Liver (tissue), 9 donors: Measurements from ENCODE around the gene GPR18. TPM values are rescaled to one million over a fixed set of nuclear protein-coding genes. Genes with fewer than 3 reads are reported as not detected.

ENCODE experiments used
- DNase-seq: peaks from one replicate; pipeline ENCODE4 v3.0.0-alpha.2; 2017; ENCODE audit warnings: low spot score
- H3K27ac ChIP-seq, 2 donors: one replicate each; pipeline ENCODE4 v1.7.0; 2013; ENCODE audit warnings: inconsistent platforms in 2 of 2, low read length in 2 of 2, control low read depth in 1 of 2, low read depth in 1 of 2, mild to moderate bottlenecking in 1 of 2
- H3K27me3 ChIP-seq, 4 donors: one replicate each; pipeline versions ENCODE4 v1.6.1 to v1.7.0; 2013; ENCODE audit warnings: low read length in 3 of 4, inconsistent platforms in 1 of 4, mild to moderate bottlenecking in 1 of 4, moderate library complexity in 1 of 4; ENCODE audit not compliant: control insufficient read depth in 4 of 4, insufficient read depth in 4 of 4
- H3K36me3 ChIP-seq, 4 donors: one replicate each; pipeline versions ENCODE4 v1.6.1 to v1.7.0; 2013; ENCODE audit warnings: low read length in 3 of 4, mild to moderate bottlenecking in 3 of 4, low read depth in 1 of 4, moderate library complexity in 1 of 4; ENCODE audit not compliant: control insufficient read depth in 4 of 4, insufficient read depth in 3 of 4
- H3K4me1 ChIP-seq, 4 donors: one replicate each; pipeline versions ENCODE4 v1.6.1 to v1.7.0; 2013; ENCODE audit warnings: low read length in 3 of 4, mild to moderate bottlenecking in 3 of 4, moderate library complexity in 1 of 4; ENCODE audit not compliant: control insufficient read depth in 4 of 4, insufficient read depth in 4 of 4
- H3K4me3 ChIP-seq, 3 donors: one replicate each; pipeline versions ENCODE4 v1.6.1 to v1.7.0; 2013; ENCODE audit warnings: low read length in 3 of 3, control low read depth in 1 of 3, low read depth in 1 of 3, mild to moderate bottlenecking in 1 of 3
- H3K9ac ChIP-seq, 2 donors: one replicate each; pipeline ENCODE4 v1.7.0; 2013; ENCODE audit warnings: low read length in 2 of 2, mild to moderate bottlenecking in 2 of 2, moderate library complexity in 2 of 2, control low read depth in 1 of 2, low read depth in 1 of 2
- H3K9me3 ChIP-seq, 4 donors: one replicate each; pipeline versions ENCODE4 v1.6.1 to v1.7.0; 2013; ENCODE audit warnings: low read length in 3 of 4; ENCODE audit not compliant: control insufficient read depth in 4 of 4
- EGR1 ChIP-seq, 2 donors: IDR thresholded peaks; 2 replicates each; pipeline ENCODE4 v1.6.1; 2016 to 2018; ENCODE audit warnings: antibody characterized with exemption in 2 of 2, low read depth in 2 of 2
- FOXA1 ChIP-seq: IDR thresholded peaks from 2 replicates; pipeline ENCODE4 v1.6.1; 2016; ENCODE audit warnings: antibody characterized with exemption
- FOXA2 ChIP-seq: IDR thresholded peaks from 2 replicates; pipeline ENCODE4 v1.6.1; 2016; ENCODE audit warnings: antibody characterized with exemption
- GABPA ChIP-seq, 2 donors: IDR thresholded peaks in 1 of 2; conservative IDR thresholded peaks in 1 of 2; 2 replicates each; pipeline ENCODE4 v1.6.1; 2016; ENCODE audit warnings: antibody characterized with exemption in 2 of 2, mild to moderate bottlenecking in 1 of 2, moderate library complexity in 1 of 2
- HNF4A ChIP-seq, 2 donors: conservative IDR thresholded peaks; 2 replicates each; pipeline ENCODE4 v1.6.1; 2016; ENCODE audit warnings: antibody characterized with exemption in 2 of 2, mild to moderate bottlenecking in 2 of 2
- HNF4G ChIP-seq: IDR thresholded peaks from 2 replicates; pipeline ENCODE4 v1.6.1; 2016; ENCODE audit warnings: antibody characterized with exemption
- JUND ChIP-seq, 2 donors: IDR thresholded peaks; 2 replicates each; pipeline ENCODE4 v1.6.1; 2016; ENCODE audit warnings: antibody characterized with exemption in 2 of 2
- NR2F2 ChIP-seq: IDR thresholded peaks from 2 replicates; pipeline ENCODE4 v1.6.1; 2016; ENCODE audit warnings: antibody characterized with exemption
- RAD21 ChIP-seq, 2 donors: IDR thresholded peaks; 2 replicates each; pipeline ENCODE4 v1.6.1; 2016; ENCODE audit warnings: antibody characterized with exemption in 2 of 2, mild to moderate bottlenecking in 2 of 2
- RXRA ChIP-seq, 2 donors: IDR thresholded peaks; 2 replicates each; pipeline ENCODE4 v1.6.1; 2017 to 2018; ENCODE audit warnings: antibody characterized with exemption in 2 of 2, mild to moderate bottlenecking in 1 of 2
- SP1 ChIP-seq: IDR thresholded peaks from 2 replicates; pipeline ENCODE4 v1.6.1; 2018; ENCODE audit warnings: antibody characterized with exemption, mild to moderate bottlenecking
- TAF1 ChIP-seq: conservative IDR thresholded peaks from 2 replicates; pipeline ENCODE4 v1.6.1; 2016; ENCODE audit warnings: antibody characterized with exemption, mild to moderate bottlenecking
- YY1 ChIP-seq: IDR thresholded peaks from 2 replicates; pipeline ENCODE4 v1.6.1; 2016; ENCODE audit warnings: antibody characterized with exemption, mild to moderate bottlenecking
- polyA plus RNA-seq, 2 donors: library from polyadenylated mRNA; stranded (reverse) in 1 of 2; unstranded in 1 of 2; fragments of 200-250 nt in 1 of 2; fragments of >200 nt in 1 of 2; fragmentation: Nextera tagmentation in 1 of 2; extraction: Ambion mirVana in 1 of 2; gene quantifications; one replicate each; pipeline versions ENCODE4 v1.2.1 to v1.2.3, GENCODE V29; 2013 to 2015
- total RNA-seq, 2 donors: library from RNA; depleted of rRNA; stranded (reverse); fragments of >200 nt; gene quantifications; one replicate each; pipeline ENCODE4 v1.2.3, GENCODE V29; 2014
- TF ChIP-seq, protein P1 (sequence below): IDR thresholded peaks from 2 replicates; pipeline ENCODE4 v1.6.1; 2016; ENCODE audit warnings: antibody characterized with exemption, mild to moderate bottlenecking
- TF ChIP-seq, protein P2 (sequence below): IDR thresholded peaks from 2 replicates; pipeline ENCODE4 v1.6.1; 2016; ENCODE audit warnings: antibody characterized with exemption
- TF ChIP-seq, protein P3 (sequence below): IDR thresholded peaks from 2 replicates; pipeline ENCODE4 v1.6.1; 2016; ENCODE audit warnings: antibody characterized with exemption
- TF ChIP-seq, protein P4 (sequence below): fragments of 150-350 bp; IDR thresholded peaks from 2 replicates; pipeline ENCODE4 v1.5.1; 2017; ENCODE audit warnings: improper control_type of control experiment, low read depth, low read length; ENCODE audit not compliant: missing input control
- TF ChIP-seq, protein P5 (sequence below): IDR thresholded peaks from 2 replicates; pipeline ENCODE4 v1.6.1; 2016; ENCODE audit warnings: antibody characterized with exemption
- donor health status: healthy.
- donor health status: healthy.
- donor health status: healthy.
- donor health status: healthy.
- donor health status: healthy.

Gene GPR18
- total and polyA plus RNA-seq, 4 donors: 0.13 to 1.0 (median 0.41) TPM

DNA sequence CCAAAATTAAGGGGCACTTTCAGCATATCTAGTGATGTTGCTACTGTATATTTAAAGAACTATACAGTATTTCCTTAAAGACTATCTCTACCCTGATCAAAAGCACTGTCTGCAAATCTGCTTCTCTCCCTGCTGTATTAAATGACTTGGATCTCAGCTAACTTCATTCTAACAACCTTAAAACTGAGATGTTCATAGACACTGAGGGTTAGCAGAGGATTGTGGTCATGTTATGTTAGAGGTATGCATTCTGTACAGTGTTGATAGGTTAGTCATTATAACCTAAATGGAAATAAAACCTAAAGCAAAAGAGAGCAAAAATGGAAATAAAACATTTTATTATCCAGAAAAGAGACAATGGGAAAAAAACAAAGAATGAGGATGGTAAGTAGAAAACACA is 39.2 kb upstream of the GPR18 start:
- Histone ChIP-seq H3K4me3 (no peak overlapping the region), H3K9ac (no peak overlapping the region), H3K4me1 (peaks cover 0 to 2% (median 0%) of the 10 kb centered on the region in 4 donors), H3K9me3 (no peaks in the 10 kb centered on the region), H3K36me3 (peaks cover 0 to 3% (median 0%) of the 10 kb centered on the region in 4 donors), H3K27me3 (no peaks in the 10 kb centered on the region), H3K27ac (no peak overlapping the region)
- TF ChIP-seq, protein P1, sequence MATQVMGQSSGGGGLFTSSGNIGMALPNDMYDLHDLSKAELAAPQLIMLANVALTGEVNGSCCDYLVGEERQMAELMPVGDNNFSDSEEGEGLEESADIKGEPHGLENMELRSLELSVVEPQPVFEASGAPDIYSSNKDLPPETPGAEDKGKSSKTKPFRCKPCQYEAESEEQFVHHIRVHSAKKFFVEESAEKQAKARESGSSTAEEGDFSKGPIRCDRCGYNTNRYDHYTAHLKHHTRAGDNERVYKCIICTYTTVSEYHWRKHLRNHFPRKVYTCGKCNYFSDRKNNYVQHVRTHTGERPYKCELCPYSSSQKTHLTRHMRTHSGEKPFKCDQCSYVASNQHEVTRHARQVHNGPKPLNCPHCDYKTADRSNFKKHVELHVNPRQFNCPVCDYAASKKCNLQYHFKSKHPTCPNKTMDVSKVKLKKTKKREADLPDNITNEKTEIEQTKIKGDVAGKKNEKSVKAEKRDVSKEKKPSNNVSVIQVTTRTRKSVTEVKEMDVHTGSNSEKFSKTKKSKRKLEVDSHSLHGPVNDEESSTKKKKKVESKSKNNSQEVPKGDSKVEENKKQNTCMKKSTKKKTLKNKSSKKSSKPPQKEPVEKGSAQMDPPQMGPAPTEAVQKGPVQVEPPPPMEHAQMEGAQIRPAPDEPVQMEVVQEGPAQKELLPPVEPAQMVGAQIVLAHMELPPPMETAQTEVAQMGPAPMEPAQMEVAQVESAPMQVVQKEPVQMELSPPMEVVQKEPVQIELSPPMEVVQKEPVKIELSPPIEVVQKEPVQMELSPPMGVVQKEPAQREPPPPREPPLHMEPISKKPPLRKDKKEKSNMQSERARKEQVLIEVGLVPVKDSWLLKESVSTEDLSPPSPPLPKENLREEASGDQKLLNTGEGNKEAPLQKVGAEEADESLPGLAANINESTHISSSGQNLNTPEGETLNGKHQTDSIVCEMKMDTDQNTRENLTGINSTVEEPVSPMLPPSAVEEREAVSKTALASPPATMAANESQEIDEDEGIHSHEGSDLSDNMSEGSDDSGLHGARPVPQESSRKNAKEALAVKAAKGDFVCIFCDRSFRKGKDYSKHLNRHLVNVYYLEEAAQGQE: no peak
- TF ChIP-seq NR2F2 (no peak), YY1 (no peak), RAD21 (IDR thresholded peaks at IDR 0.05) (no peak), HNF4A (conservative IDR thresholded peaks at IDR 0.05) (no peak), GABPA (IDR thresholded peaks at IDR 0.05 in 1 of 2, conservative IDR thresholded peaks at IDR 0.05 in 1 of 2) (no peak), HNF4G (no peak), SP1 (no peak), FOXA2 (no peak), TAF1 (no peak), RXRA (IDR thresholded peaks at IDR 0.05) (no peak), EGR1 (IDR thresholded peaks at IDR 0.05; ENCODE audit: low read depth in 2 of 2) (no peak), FOXA1 (no peak), JUND (IDR thresholded peaks at IDR 0.05) (no peak)
- TF ChIP-seq, protein P2, sequence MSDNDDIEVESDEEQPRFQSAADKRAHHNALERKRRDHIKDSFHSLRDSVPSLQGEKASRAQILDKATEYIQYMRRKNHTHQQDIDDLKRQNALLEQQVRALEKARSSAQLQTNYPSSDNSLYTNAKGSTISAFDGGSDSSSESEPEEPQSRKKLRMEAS: no peak
- TF ChIP-seq, protein P3, sequence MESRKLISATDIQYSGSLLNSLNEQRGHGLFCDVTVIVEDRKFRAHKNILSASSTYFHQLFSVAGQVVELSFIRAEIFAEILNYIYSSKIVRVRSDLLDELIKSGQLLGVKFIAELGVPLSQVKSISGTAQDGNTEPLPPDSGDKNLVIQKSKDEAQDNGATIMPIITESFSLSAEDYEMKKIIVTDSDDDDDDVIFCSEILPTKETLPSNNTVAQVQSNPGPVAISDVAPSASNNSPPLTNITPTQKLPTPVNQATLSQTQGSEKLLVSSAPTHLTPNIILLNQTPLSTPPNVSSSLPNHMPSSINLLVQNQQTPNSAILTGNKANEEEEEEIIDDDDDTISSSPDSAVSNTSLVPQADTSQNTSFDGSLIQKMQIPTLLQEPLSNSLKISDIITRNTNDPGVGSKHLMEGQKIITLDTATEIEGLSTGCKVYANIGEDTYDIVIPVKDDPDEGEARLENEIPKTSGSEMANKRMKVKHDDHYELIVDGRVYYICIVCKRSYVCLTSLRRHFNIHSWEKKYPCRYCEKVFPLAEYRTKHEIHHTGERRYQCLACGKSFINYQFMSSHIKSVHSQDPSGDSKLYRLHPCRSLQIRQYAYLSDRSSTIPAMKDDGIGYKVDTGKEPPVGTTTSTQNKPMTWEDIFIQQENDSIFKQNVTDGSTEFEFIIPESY: no peak
- TF ChIP-seq, protein P4, sequence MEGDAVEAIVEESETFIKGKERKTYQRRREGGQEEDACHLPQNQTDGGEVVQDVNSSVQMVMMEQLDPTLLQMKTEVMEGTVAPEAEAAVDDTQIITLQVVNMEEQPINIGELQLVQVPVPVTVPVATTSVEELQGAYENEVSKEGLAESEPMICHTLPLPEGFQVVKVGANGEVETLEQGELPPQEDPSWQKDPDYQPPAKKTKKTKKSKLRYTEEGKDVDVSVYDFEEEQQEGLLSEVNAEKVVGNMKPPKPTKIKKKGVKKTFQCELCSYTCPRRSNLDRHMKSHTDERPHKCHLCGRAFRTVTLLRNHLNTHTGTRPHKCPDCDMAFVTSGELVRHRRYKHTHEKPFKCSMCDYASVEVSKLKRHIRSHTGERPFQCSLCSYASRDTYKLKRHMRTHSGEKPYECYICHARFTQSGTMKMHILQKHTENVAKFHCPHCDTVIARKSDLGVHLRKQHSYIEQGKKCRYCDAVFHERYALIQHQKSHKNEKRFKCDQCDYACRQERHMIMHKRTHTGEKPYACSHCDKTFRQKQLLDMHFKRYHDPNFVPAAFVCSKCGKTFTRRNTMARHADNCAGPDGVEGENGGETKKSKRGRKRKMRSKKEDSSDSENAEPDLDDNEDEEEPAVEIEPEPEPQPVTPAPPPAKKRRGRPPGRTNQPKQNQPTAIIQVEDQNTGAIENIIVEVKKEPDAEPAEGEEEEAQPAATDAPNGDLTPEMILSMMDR: no peak
- TF ChIP-seq, protein P5, sequence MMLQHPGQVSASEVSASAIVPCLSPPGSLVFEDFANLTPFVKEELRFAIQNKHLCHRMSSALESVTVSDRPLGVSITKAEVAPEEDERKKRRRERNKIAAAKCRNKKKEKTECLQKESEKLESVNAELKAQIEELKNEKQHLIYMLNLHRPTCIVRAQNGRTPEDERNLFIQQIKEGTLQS: no peak
- no peak for DNase-seq
